Esophagus squamous epithelium (tissue), 5 donors: Measurements from ENCODE around the gene ACOT11. TPM values are rescaled to one million over a fixed set of nuclear protein-coding genes. Genes with fewer than 3 reads are reported as not detected.

Experiments
- DNase-seq: peaks from one replicate; lab custom pipeline; 2025; lab: John Stamatoyannopoulos, UW
- H3K27ac ChIP-seq, 4 donors: fragments of 200-600 bp; sonication (generic); one replicate each; pipeline ENCODE4 v1.5.1; 2016 to 2019; ENCODE audit warnings: mild to moderate bottlenecking in 1 of 4
- H3K27me3 ChIP-seq, 4 donors: fragments of 200-600 bp; sonication (generic); 1 replicate in 3 of 4; 2 replicates in 1 of 4; pipeline versions ENCODE4 v1.5.1 to v1.6.0; 2017 to 2021; ENCODE audit warnings: antibody characterized with exemption in 1 of 4
- H3K36me3 ChIP-seq, 3 donors: fragments of 200-600 bp; sonication (generic); one replicate each; pipeline ENCODE4 v1.5.1; 2016 to 2019
- H3K4me1 ChIP-seq, 3 donors: fragments of 200-600 bp; sonication (generic); one replicate each; pipeline ENCODE4 v1.5.1; 2017 to 2019
- H3K4me3 ChIP-seq, 4 donors: fragments of 200-600 bp; sonication (generic); 1 replicate in 3 of 4; 2 replicates in 1 of 4; pipeline ENCODE4 v1.5.1; 2016 to 2019; ENCODE audit warnings: mild to moderate bottlenecking in 2 of 4, moderate library complexity in 1 of 4
- H3K9me3 ChIP-seq, 3 donors: fragments of 200-600 bp; sonication (generic); one replicate each; pipeline ENCODE4 v1.5.1; 2016 to 2019
- POLR2A ChIP-seq, 4 donors: fragments of 450-650 bp; IDR thresholded peaks; one replicate each; pipeline ENCODE4 v1.6.1; 2017; ENCODE audit warnings: antibody characterized with exemption in 4 of 4, mild to moderate bottlenecking in 4 of 4, moderate library complexity in 3 of 4
- WGBS, 2 donors: methylation state at CpG; one replicate each; pipeline ENCODE4 v1.1.5; 2018; 5-methylcytosine and 5-hydroxymethylcytosine counted together
- intact Hi-C: fragments of 100-400 bp; cut with DNase I; formaldehyde crosslinking; loops from one replicate; pipeline ENCODE4 v1.15.0; 2022
- total RNA-seq, 4 donors: library from RNA; depleted of rRNA; stranded (reverse); fragments of >200 nt; gene quantifications; one replicate each; pipeline ENCODE4 v1.1.0, GENCODE V29; 2016
- TF ChIP-seq, protein P1 (sequence below), 6 experiments: fragments of 450-650 bp in 4 of 6; fragments of 200-600 bp in 2 of 6; sonication (generic) in 2 of 6; IDR thresholded peaks; one replicate each; pipeline ENCODE4 v1.5.1; 2016 to 2019; ENCODE audit warnings: antibody characterized with exemption in 6 of 6, mild to moderate bottlenecking in 4 of 6, moderate library complexity in 4 of 6
- donor health status: DM: yes; HTN: yes; CAD: no.

ACOT11 gene
- total RNA-seq, 4 donors from 2014 or later = 10.1 to 33.9 (median 20.3) TPM

DNA sequence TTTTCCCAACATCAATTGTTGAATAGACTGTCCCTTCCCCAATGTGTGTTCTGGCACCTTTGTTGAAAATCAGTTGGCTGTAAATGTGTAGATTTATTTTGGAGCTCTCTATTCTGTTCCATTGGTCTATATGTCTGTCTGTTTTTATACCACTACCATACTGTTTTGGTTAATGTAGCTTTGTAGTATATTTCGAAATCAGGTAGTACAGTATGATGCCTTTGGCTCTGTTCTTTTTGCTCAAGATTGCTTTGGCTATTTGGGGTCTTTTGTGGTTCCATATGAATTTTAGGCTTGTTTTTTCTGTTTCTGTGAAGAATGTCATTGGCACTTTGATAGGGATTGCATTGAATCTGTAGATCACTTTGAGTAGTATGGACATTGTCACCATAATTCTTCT is 8.1 kb downstream of the ACOT11 start:
- no peak for DNase-seq
- WGBS, 2 donors = 89 to 90% methylated on average over 1 of the region's 1 CpG
- no peaks in the 10 kb centered on the region for H3K27me3 ChIP-seq

DNA sequence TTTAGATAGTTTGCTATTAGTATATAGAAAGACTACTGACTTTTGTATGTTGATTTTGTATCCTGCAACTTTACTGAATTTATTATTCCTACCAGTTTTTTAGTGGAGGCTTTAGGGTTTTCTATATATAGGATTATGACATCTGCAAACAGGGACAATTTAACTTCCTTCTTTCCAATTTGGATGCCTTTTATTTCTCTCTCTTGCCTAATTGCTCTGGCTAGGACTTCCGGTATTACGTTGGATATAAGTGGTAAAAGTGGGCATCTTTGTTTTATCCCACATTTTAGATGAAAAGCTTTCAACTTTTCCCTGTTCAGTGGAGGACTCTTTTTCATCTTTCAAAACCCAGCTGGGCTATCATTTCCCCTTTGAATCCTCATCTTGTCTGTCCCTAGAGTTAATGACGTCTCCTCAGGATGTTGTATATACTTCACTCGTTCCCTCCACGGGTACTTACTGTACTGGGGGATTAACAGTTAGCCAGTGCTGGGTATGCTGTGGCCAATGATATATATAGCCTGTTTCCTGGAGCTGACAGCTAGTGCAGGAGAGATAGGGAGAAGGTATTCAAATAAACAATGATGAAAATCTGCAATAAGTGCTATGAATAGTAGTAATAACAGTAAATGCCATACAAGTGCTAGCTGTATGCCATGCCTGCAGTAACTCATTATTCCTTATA is 9.8 kb downstream of the ACOT11 start:
- H3K27ac ChIP-seq = peak overlapping the region in 1 of 4 donors; percentile 58
- no peak overlapping the region for H3K4me3 ChIP-seq
- peaks cover 0 to 9% (median 0%) of the 10 kb centered on the region in 3 donors for H3K4me1 ChIP-seq
- intact Hi-C loops = no loop called here
- no peaks in the 10 kb centered on the region for H3K36me3 ChIP-seq
- no peak for TF ChIP-seq POLR2A (IDR thresholded peaks at IDR 0.05)
- TF ChIP-seq, protein P1, sequence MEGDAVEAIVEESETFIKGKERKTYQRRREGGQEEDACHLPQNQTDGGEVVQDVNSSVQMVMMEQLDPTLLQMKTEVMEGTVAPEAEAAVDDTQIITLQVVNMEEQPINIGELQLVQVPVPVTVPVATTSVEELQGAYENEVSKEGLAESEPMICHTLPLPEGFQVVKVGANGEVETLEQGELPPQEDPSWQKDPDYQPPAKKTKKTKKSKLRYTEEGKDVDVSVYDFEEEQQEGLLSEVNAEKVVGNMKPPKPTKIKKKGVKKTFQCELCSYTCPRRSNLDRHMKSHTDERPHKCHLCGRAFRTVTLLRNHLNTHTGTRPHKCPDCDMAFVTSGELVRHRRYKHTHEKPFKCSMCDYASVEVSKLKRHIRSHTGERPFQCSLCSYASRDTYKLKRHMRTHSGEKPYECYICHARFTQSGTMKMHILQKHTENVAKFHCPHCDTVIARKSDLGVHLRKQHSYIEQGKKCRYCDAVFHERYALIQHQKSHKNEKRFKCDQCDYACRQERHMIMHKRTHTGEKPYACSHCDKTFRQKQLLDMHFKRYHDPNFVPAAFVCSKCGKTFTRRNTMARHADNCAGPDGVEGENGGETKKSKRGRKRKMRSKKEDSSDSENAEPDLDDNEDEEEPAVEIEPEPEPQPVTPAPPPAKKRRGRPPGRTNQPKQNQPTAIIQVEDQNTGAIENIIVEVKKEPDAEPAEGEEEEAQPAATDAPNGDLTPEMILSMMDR (IDR thresholded peaks at IDR 0.05) = no peak
- peaks cover 0 to 7% (median 0%) of the 10 kb centered on the region in 3 donors for H3K9me3 ChIP-seq
- no peaks in the 10 kb centered on the region for H3K27me3 ChIP-seq
- WGBS, 2 donors = 38 to 49% methylated on average over 5 of the region's 5 CpGs
- no peak for DNase-seq

More for the DNA sequence above, 8.1 kb downstream of the ACOT11 start:
- no peaks in the 10 kb centered on the region for H3K36me3 ChIP-seq
- H3K27ac ChIP-seq = no peak overlapping the region
- H3K4me3 ChIP-seq = no peak overlapping the region
- H3K9me3 ChIP-seq = peaks cover 0 to 7% (median 0%) of the 10 kb centered on the region in 3 donors
- no peak for TF ChIP-seq POLR2A (IDR thresholded peaks at IDR 0.05)
- TF ChIP-seq, protein P1 (IDR thresholded peaks at IDR 0.05) = no peak
- peaks cover 0 to 9% (median 0%) of the 10 kb centered on the region in 3 donors for H3K4me1 ChIP-seq
- intact Hi-C loops = no loop called here

DNA sequence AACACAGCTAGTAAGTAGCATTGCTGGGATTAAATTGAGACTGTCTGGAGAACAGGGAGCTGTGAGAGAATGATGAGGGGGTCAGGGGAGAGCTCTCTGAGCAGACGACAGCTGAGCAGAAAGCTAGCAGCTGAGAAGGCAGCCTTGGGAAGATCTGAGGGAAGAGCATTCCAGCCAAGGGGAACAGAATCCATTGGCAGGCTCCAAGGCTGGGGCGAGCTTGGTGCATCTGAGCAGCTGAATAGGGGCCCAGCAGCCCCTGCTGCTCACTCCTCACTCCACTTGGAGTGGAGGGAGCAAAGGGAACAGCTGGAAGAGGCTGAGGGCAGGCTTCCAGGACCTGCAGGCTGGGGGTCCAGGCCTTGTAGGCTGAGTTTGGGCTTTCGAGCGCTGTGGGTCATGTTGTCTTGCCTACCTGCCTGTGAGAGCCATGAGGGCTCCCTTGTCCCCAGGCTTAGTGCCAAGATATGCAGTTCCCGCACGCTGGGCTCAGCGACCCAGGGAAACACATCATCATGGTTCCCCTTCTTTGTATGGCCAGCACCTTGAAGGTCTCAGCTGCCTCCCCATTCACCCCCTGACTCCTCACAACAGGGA is 10.5 kb downstream of the ACOT11 start:
- Histone ChIP-seq H3K4me3 (no peak overlapping the region), H3K36me3 (no peaks in the 10 kb centered on the region), H3K9me3 (peaks cover 0 to 7% (median 0%) of the 10 kb centered on the region in 3 donors), H3K27me3 (no peaks in the 10 kb centered on the region), H3K27ac (peak overlapping the region in 3 of 4 donors; percentile 2 to 58 (median 7)), H3K4me1 (peaks cover 0 to 9% (median 0%) of the 10 kb centered on the region in 3 donors)
- intact Hi-C loops = no loop called here
- WGBS, 2 donors = 77 to 85% methylated on average over 2 to 7 of the region's 7 CpGs
- no peak for TF ChIP-seq POLR2A (IDR thresholded peaks at IDR 0.05)
- TF ChIP-seq, protein P1 (IDR thresholded peaks at IDR 0.05) = no peak
- DNase-seq = no peak

DNA sequence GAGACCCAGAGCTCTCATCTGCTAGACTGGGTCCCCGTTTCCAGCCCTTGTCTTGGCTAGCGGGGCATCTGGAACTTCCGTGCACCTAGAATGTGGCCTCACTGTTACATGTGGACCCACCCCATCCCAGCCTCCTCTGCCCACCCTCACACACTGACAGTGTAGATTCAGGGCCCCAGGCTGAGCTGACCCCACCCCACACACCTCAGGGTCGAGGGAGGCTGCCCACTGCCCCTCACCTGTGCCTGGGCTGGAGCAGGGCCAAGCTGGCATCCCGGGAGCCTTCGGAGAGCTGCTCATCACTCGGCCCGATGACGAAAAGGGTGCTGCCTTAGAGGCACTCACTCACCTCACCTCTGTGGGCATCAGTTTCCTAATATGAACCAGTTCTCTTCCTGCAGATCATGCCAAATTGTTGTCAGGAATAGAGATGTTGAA is 11.1 kb downstream of the ACOT11 start:
- intact Hi-C loops = no loop called here
- Histone ChIP-seq H3K9me3 (peaks cover 0 to 7% (median 0%) of the 10 kb centered on the region in 3 donors), H3K4me3 (no peak overlapping the region), H3K4me1 (peaks cover 1 to 14% (median 4%) of the 10 kb centered on the region in 3 donors), H3K27ac (peak overlapping the region in 1 of 4 donors; percentile 58), H3K36me3 (no peaks in the 10 kb centered on the region), H3K27me3 (no peaks in the 10 kb centered on the region)
- TF ChIP-seq, protein P1 (IDR thresholded peaks at IDR 0.05) = no peak
- TF ChIP-seq POLR2A (IDR thresholded peaks at IDR 0.05) = no peak
- WGBS, 2 donors = 51% methylated on average over 5 of the region's 9 CpGs; no CpG with 5 or more reads in 1 of the 2 donors
- no peak for DNase-seq

DNA sequence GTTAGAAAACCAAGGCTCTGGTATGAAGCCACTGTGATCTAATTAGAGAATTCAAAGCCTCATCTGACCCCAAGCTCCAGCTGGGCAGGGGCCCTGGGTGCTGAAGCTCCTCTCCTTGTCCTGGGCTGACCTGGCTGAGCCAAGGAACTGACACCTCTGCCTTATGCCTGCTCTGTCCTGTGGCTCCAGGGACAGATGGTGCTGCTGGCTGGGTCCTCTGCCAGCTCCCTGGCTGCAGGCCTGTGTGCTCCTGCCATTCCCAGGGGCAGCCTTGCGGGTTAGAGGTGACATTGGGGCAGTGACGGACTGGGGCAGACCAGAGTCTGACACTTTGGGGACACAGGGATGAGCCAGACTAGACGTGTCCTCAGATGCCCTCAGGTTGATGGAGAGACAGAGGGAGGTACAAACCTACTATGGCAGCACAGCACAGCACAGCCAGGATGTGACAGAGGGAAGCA is 11.8 kb downstream of the ACOT11 start:
- DNase-seq = no peak
- TF ChIP-seq POLR2A (IDR thresholded peaks at IDR 0.05) = no peak
- TF ChIP-seq, protein P1 (IDR thresholded peaks at IDR 0.05) = no peak
- Histone ChIP-seq H3K4me1 (peaks cover 6 to 20% (median 10%) of the 10 kb centered on the region in 3 donors), H3K27ac (no peak overlapping the region), H3K9me3 (peaks cover 0 to 7% (median 0%) of the 10 kb centered on the region in 3 donors), H3K36me3 (no peaks in the 10 kb centered on the region), H3K4me3 (no peak overlapping the region), H3K27me3 (no peaks in the 10 kb centered on the region)
- 80% methylated on average over 1 of the region's 3 CpGs; no CpG with 5 or more reads in 1 of the 2 donors for WGBS, 2 donors
- intact Hi-C loops = no loop called here
